ENCODE data around the gene CDH11.

The CDH11 gene, protein sequence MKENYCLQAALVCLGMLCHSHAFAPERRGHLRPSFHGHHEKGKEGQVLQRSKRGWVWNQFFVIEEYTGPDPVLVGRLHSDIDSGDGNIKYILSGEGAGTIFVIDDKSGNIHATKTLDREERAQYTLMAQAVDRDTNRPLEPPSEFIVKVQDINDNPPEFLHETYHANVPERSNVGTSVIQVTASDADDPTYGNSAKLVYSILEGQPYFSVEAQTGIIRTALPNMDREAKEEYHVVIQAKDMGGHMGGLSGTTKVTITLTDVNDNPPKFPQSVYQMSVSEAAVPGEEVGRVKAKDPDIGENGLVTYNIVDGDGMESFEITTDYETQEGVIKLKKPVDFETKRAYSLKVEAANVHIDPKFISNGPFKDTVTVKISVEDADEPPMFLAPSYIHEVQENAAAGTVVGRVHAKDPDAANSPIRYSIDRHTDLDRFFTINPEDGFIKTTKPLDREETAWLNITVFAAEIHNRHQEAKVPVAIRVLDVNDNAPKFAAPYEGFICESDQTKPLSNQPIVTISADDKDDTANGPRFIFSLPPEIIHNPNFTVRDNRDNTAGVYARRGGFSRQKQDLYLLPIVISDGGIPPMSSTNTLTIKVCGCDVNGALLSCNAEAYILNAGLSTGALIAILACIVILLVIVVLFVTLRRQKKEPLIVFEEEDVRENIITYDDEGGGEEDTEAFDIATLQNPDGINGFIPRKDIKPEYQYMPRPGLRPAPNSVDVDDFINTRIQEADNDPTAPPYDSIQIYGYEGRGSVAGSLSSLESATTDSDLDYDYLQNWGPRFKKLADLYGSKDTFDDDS

DNA sequence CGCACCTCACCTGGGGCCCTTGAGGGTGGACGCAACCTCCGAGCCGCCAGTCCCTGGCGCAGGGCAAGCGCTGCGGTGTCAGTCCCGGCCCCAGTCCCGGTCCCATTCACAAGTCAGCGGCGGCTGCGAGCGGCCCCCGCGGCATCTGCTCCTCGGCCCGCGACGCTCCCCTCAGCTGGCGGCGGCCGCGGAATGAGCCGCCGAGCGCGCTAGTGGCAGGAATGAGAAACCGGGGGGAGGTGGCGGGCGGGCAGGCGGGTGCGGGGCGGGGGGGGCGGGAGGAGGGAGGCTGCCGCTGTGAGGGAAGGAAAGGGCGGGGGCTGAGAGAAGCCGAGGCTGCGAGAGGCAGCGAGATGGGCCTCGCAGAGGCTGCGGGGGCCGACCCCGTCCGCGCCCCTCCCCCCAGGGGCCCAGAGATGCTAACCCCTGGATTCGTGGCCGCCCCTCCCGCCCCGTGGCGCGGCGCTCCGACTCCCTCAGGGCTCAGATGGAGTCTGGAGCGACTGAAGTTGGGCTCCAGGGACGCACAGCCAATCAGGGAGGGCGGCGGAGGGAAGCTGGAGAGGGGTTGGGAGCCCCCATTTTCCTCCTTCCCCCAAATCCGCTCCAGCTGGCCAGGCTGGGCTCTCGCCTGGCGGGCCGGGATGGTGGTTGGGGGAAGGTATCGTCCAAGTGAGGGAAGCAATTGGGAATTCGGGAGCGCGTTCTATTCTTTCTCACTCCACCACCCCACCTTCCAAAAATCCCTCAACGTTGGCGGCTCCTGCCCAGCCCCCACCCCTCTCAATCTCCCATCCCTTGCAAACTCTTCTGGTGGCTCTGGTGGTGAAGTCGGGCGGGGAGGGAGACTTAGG is at the start of gene CDH11:
Gene CDH11, minus strand, starts transcription at position 194 of the 854 bp plus-strand sequence. CDS start 117,194 bp downstream, outside the sequence.
- in situ Hi-C loops (cut with HindIII; ENCODE audit: low sequenced_read_pairs): no loop called here

DNA sequence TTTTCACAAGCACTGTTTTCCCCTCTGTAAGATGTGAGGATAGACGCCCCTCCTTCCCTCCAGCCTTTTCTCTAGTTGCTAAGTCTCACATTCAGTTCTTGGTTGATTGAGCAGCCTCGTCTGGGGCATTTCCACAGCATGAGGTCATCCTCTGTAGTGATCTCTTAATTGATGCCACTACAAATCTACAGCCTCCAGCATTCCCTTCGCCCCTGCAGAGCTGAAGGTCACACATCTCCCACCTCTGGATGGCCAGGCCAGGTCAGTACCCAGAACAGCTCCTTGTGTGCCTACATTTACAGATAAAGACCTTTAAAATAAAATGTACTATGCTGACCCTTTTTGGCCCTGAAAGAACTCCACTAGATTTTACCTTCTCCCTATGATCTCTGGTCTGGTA is 32.5 kb upstream of the CDH11 start:
- in situ Hi-C loops (cut with HindIII; ENCODE audit: low sequenced_read_pairs): no loop called here

DNA sequence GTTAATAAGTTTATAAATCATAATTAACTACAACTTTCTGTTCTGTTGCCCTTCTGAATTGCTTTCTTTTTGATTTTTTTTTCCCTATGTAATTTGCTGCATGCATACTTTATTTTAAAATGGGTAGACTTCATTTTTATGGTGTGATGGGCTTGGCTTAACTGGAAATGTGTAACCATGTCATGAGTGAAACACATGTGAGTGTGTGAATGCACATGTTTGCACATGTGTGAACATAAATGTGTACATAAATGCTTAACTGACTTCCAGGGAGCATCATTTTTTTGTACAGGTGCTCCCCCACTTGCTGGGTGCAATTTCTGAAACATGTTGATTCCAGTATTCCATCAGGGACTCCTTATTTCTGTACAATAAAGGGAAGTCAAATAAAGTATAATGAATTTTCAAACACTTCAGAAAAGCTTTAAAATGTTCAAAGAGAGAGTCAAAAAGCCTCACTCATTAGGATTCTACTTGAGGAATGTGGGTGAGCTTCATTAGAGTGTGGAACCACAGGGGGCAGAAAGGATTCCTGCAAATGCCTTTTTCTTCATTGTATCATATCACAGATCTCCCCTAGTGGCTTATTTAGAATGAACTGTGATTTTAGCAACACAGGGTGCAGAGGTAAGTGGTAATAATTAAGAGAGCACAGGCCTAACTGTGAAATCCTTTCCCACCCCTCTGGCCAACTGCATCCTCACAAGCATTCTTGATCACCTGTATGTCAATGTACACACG is 31.7 kb upstream of the CDH11 start:
- in situ Hi-C loops (cut with HindIII; ENCODE audit: low sequenced_read_pairs): no loop called here

DNA sequence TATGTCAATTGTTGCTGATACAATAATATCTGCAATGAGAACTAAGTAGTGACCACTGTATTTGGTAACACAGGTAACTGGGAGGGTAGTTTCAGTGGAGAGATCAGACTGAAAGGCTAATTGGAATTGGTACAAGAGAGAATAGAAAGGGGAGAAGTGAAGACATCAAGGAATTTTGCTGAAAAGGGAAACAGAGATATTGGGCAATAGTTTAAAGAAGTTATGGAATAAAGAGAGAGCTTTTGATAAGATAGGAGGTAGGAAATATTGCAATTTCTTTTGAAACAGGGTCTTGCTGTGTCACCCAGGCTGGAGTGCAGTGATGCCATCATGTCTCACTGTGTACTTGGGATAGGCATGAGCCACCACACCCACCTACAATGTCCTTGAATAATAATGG is 26.9 kb upstream of the CDH11 start:
- in situ Hi-C loops (cut with HindIII; ENCODE audit: low sequenced_read_pairs): no loop called here

DNA sequence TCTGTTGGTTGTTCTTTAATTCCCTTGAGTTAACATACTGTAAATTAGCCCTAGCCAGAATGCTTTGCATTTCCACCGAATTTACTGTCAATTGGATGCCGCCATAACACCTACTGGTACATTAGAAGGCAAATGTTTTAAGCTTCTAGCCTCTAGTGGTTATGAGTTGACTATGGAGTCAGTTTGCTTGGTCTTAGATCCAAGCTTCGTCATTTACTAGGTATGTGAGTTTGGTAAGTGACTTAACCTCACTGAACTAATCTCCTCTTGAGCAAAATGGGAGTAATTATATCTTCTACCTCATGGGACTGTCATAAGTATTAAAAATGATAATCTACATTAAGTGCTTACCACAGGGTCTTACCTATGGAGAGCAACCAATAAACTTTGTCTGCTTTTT is 20.4 kb upstream of the CDH11 start:
- in situ Hi-C loops (cut with HindIII; ENCODE audit: low sequenced_read_pairs): no loop called here

DNA sequence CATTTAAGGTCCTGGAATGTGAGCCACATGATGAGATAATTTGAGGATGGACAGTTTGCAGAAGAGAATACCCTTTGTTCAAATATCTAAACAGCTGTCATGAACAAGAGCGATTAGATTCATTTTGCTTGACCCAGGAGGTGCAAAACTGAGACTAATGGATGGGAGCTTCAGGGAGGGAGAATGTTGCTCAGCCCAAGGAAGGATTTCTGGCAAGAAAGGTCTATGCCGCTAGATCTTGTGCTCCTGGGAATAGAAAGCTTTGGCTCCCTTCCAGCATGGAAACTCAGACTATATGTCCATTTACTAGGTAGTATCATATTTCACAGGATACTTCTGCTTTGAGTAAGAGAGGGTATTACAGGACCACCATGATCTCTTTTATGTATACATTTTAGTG is 14.8 kb upstream of the CDH11 start:
- in situ Hi-C loops (cut with HindIII; ENCODE audit: low sequenced_read_pairs): no loop called here

DNA sequence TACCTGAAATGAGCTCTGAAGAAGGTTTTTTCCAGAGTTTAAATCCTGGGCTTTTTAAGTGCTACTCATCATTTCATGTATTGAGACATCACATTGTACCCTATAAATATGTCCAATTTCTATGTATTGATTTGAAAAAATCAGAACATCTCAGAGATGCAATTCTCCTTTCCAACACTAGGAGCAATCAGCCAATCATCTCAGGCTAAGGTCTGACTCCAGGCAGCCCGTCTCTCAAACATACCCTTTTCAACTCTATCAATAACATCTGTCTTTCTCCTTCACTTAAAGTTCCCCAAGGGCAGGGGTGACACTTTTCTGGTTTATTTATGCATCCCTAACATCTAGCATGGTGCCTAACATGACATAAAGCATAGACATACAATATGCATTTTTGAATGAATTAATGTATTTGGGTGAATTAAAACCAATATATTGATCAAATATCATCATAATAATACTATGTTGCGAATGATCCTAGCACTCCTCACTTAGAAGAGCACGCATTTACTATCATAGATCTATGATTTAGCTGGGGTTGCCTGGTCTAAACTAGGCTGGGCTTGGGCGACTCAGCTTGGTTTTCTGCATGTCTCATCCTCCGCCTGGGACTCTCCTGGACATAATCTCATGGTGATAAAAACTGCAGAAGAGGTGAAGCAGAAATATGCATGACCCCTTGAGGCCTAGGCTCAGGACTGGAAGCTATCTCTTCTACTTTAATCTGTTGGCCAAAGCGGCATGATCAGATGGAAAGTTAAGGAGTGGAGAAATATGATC is 5.2 kb upstream of the CDH11 start:
- in situ Hi-C loops (cut with HindIII; ENCODE audit: low sequenced_read_pairs): no loop called here

DNA sequence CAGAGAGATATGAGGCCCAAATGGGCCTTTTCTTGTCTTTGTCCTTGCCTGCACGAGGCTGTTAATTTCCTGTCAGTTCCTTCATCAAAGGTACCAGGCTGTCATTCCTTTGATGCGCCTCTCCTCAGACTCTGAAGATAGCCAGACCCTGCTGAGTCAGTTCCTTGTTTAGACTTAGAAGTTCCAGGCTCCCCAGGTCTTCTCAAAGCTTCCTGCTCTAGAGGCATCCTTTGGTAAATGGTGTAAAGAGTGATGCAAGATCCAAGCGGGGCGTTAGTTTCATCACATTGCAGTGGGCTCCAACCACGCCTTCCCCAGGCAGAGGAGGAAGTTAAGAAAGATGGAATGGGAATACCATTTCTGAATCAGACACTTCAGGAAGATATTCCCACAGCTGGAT is 4.0 kb upstream of the CDH11 start:
- in situ Hi-C loops (cut with HindIII; ENCODE audit: low sequenced_read_pairs): no loop called here

DNA sequence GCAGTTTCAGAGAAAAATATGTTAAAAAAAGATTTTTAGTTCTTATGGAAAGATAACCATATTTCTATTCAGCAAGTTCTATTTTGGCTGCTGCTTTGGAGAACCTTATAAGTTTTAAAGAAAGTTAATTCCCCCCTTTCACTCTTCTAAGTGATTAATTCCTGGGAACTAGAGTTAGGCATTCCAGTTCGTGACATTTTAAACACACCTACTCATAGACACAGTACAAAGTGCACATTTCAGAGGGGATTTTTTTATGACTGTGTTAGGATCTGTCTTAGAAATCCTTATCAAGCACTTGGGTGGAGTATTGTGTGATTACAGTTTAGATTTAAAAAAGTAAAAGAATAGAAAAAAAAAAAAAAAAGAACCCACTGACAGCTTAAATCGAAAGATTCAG is 3.5 kb upstream of the CDH11 start:
- in situ Hi-C loops (cut with HindIII; ENCODE audit: low sequenced_read_pairs): no loop called here

DNA sequence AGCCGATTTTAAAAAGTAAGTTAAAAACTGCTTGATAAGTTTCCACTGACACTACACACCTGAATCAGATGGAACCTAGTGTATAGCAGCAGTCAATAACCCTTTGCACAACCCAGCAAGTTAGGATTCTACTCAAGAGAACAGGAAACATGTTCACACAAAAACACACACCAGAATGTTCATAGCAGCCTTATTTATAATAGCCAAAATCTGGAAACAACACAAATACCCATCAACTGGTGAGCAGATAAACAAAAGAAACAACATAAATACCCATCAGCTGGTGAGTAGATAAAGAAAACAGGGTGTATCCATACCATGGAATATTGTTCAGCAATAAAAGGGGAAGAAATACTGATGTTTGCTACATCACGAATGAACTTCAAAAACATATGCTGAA is 2.7 kb upstream of the CDH11 start:
- in situ Hi-C loops (cut with HindIII; ENCODE audit: low sequenced_read_pairs): no loop called here

DNA sequence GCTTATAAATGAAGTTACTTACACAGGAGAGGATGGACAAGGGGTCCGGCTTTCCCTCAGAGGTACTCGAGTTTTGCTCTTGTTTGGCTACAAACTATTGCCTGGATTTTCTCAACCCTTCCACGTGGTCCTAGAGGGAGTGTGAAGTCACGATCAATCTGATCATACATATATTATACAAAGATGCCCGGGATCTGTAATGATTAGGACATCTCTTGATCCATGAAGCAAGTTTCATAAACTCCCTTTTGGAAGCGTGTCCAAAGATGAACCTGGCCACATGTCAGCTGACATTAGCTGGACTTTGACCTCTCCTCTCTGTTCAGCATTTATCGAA is 2.3 kb upstream of the CDH11 start:
- in situ Hi-C loops (cut with HindIII; ENCODE audit: low sequenced_read_pairs): no loop called here

DNA sequence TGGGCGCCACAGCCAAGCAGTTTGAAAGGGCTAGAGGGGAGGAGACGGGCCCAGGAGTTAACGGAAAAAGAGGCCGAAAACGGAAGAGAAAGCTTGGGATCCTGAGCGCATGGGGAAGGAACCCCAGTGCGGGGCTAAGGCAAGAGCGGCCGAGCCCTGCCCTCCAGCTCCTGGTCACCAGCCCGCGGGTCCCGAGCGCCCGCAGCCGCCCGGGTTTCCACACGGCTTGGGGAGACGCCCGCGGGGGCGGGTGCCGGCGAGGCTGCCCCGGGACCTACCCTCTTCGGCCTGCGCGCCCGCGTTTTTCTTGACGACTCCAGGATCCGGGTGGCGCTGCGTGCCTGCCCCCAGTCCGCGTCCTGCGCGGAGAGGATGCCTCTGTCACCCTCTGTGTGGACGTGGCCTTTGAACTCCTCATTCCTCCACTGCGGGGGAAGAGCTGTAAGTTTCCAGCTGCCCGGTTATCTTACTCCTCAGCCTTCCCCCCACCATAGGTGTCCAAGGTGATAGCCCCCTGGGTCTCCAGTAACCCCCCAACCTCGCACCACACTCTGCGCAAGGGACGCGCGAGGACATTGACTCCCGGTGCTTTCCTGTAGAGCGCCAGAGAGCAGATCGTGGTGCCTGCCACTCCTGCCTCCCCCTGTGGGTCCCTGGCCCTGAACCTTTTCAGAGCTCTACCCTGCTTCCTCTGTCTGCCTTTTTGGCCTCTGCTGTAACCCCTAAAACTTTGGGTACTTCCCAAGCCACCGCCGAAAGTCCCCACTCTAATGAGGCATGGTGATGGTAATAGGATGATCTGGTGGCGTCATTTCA is 1.7 kb upstream of the CDH11 start:
- in situ Hi-C loops (cut with HindIII; ENCODE audit: low sequenced_read_pairs): no loop called here

DNA sequence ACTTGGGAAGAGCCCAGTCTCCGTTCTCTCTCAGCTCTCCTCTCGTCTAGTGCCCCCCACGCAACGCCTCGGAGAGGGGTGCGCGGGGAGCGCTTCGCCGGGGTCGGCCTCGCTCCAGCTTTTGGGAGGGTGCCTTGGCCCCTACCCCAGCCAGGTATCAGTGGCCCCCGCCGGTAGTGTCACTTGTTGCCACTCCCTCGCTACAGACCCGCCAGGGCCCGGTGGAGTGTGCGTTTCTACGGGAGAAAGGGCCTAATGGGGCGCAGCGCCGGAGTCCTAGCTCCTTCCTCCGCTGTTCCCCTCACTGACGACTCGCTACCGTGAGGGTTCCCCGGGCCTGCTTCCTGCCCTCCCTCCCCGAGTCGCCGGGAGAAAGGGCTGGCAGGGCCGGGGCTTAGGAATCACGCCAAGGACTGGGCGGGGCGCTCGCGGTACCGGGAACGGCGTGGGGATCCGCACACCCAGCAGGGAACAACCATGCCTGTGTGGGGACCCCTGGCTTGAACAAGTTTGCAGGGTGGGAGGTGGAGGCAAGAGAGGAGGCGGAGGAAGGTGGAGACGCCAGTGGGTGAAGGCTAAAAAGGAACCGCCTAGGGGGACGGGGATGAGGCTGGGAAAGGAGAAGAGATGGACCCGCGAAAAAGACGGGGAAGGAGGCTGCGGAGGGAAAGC is 997 bp upstream of the CDH11 start:
- in situ Hi-C loops (cut with HindIII; ENCODE audit: low sequenced_read_pairs): no loop called here

DNA sequence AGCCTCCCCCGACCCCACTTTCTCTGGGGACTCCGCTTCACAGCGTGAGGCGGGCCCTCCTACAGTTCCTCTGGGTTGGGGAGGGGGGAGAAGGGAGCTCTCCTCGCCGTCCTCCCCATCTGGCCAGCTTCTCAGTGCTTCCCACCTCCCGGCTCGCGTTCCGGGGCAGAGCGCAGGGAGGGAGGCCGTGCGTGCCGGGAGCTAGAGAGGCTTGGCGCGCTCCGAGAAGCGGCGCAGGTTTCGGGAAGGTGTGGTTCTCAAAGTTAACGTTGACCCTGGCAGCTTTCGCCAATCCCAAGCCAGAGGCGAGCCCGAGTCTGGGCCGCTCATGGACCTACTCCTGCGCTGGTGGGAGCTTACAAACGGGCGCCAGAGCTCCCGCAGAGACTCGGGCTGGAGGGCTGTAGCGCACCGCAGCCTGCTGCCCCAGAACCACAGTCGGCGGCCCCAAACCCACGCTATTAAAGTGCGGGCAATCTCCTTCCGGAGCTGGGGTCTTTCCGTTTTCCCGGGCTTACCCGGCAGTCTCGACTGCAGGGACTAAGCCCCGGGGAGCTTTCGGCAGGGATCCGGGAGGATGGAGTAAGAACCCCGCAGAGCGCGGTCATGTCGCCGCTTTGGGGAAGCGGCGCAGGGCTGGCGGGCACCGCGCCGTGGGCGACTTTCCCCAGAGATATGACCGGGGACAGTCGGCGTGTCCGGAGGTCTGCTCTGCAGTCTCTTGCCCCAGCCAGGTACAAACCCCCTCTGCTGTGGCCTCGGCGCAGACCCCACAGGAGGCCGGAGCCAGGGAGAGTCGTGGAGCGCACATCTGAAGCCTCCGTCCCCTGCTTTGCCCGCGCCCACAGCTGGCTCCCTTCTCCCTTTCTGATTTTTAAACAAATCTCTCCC is 787 bp downstream of the CDH11 start:
- in situ Hi-C loops (cut with HindIII; ENCODE audit: low sequenced_read_pairs): no loop called here

DNA sequence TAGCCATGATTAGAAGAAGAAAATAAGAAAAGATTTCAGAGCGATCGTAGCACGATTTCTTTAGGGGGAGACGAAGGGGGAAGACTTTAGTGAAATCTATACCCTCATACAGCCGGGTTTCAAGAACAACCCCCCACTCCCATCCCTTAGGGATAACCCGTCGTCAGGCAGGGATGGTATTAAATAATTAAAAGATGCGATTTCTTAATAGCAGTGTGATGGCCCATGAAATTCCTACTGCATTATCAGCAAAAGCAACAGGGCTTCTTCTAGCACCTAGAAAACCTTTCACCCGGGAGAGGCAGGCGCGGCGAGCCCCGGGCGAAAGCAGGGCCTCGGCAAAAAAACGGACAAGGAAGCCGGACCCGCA is 1.4 kb downstream of the CDH11 start:
- in situ Hi-C loops (cut with HindIII; ENCODE audit: low sequenced_read_pairs): no loop called here

DNA sequence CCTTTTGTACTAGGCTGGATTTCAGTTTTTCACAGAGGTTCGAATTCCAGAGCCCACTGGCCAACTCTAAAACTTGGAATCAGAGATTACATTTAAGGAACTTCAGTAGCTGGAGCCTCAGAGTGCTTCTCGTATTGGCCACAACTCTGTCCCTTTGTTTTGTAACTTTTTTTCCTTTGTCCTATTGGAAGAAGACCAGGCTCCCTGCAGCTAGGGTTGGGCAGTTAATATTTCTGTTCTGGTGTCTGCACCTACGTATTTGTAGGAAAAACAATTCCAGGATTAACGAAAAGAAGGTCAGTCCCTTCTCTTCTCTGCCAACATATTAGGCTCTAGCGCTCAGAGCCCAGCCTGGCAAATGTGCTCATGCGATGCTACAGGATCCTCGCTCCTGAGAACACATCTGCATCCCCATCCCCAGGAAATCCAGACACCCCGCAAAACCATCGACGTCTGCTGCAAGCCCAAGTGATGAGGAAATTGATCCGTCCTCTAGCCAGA is 1.9 kb downstream of the CDH11 start:
- in situ Hi-C loops (cut with HindIII; ENCODE audit: low sequenced_read_pairs): no loop called here

DNA sequence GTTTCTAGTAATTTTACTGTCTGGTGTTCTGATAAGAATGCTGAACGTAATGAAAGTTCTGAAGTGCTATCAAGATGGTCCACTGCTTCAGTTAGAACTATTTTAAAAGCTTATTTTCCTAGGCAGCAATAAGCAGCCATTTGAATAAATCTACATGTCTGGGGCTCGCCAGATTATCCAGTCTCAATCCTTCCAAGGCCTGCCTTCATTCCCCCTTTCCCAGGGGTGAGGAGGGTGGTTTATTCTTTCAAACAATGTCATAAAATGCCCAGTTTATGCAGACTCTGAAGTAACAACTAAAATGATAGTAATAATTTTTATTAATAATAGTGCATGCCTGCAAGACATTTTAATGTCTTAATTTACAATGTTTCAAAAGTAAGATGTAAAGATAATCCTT is 2.4 kb downstream of the CDH11 start:
- in situ Hi-C loops (cut with HindIII; ENCODE audit: low sequenced_read_pairs): no loop called here

DNA sequence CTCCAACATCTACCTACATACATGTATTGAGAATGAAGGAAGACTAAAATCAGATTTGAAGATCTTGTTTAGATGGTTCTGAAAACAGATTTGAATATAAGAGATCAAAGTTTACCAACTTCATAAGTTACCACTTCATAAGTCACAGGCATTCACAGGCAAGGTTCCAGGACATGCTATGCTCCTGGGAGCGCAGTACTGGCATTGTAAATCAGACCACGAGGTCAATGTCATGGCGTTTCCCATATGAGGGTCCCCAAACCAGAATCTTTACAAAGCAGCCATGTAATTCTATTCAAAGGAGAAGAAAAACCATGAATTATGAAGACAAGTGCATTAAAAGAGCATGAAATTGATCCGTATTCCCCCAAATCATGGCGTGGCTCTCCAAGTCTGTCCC is 3.0 kb downstream of the CDH11 start:
- in situ Hi-C loops (cut with HindIII; ENCODE audit: low sequenced_read_pairs): no loop called here

All from DLD1 (cell line).